CD4-positive, alpha-beta memory T cell (primary cell): ENCODE measurements around the gene NOP10. TPM values are rescaled to one million over a fixed set of nuclear protein-coding genes. Genes with fewer than 3 reads are reported as not detected.

Source experiments
- CTCF ChIA-PET: fragments of 350-600 bp; sonication (Branson Sonifier 250); formaldehyde crosslinking; loops from one replicate; lab custom pipeline; 2021; ENCODE audit warnings: inconsistent platforms; ENCODE audit not compliant: partially characterized antibody; lab: Charles Lee
- POLR2A ChIA-PET: fragments of 350-600 bp; sonication (Branson Sonifier 250); formaldehyde crosslinking; loops from one replicate; lab custom pipeline; 2021; ENCODE audit not compliant: partially characterized antibody; lab: Charles Lee
- DNase-seq, 5 donors: peaks; one replicate each; pipeline versions ENCODE4 v3.0.0 to v3.0.0-alpha.2; 2020 to 2022; ENCODE audit warnings: mixed read lengths in 1 of 5
- H3K27ac ChIP-seq: one replicate; pipeline ENCODE4 v1.7.0; 2013; ENCODE audit warnings: low read depth, low read length
- H3K27me3 ChIP-seq: 2 replicates; pipeline ENCODE4 v1.7.0; 2013; ENCODE audit warnings: mild to moderate bottlenecking, low read length, moderate library complexity; ENCODE audit not compliant: insufficient read depth
- H3K36me3 ChIP-seq: 2 replicates; pipeline ENCODE4 v1.7.0; 2013; ENCODE audit warnings: mild to moderate bottlenecking, low read length, moderate library complexity; ENCODE audit not compliant: insufficient read depth
- H3K4me1 ChIP-seq: 2 replicates; pipeline ENCODE4 v1.7.0; 2013; ENCODE audit warnings: mild to moderate bottlenecking, low read length, moderate library complexity; ENCODE audit not compliant: insufficient read depth
- H3K4me3 ChIP-seq, 2 donors: one replicate each; pipeline ENCODE4 v1.7.0; 2013; ENCODE audit warnings: low read length in 2 of 2, mild to moderate bottlenecking in 1 of 2
- H3K9me3 ChIP-seq, 2 donors: one replicate each; pipeline ENCODE4 v1.7.0; 2013; ENCODE audit warnings: low read length in 2 of 2, control low read depth in 1 of 2; ENCODE audit not compliant: control insufficient read depth in 1 of 2
- H3K27ac Mint-ChIP-seq, 7 donors: one replicate each; pipeline ENCODE4 v1.8.0; 2020 to 2021; ENCODE audit warnings: mixed read lengths in 7 of 7, mild to moderate bottlenecking in 6 of 7, inconsistent platforms in 3 of 7, moderate library complexity in 3 of 7
- H3K27me3 Mint-ChIP-seq, 2 donors: one replicate each; pipeline ENCODE4 v1.8.0; 2020 to 2021; ENCODE audit warnings: mixed read lengths in 2 of 2
- H3K36me3 Mint-ChIP-seq, 2 donors: one replicate each; pipeline ENCODE4 v1.8.0; 2020 to 2021; ENCODE audit warnings: mixed read lengths in 2 of 2, inconsistent platforms in 1 of 2, mild to moderate bottlenecking in 1 of 2
- H3K4me1 Mint-ChIP-seq, 4 donors: one replicate each; pipeline ENCODE4 v1.8.0; 2020 to 2021; ENCODE audit warnings: mixed read lengths in 4 of 4, mild to moderate bottlenecking in 1 of 4
- H3K4me3 Mint-ChIP-seq, 8 donors: one replicate each; pipeline ENCODE4 v1.8.0; 2020 to 2021; ENCODE audit warnings: mixed read lengths in 8 of 8, mild to moderate bottlenecking in 7 of 8, moderate library complexity in 6 of 8, inconsistent platforms in 3 of 8
- H3K9me3 Mint-ChIP-seq, 8 donors: one replicate each; pipeline ENCODE4 v1.8.0; 2020 to 2021; ENCODE audit warnings: mixed read lengths in 8 of 8, mild to moderate bottlenecking in 5 of 8, inconsistent platforms in 3 of 8, moderate library complexity in 1 of 8
- intact Hi-C: fragments of 100-400 bp; cut with micrococcal nuclease; formaldehyde crosslinking; loops from one replicate; pipeline ENCODE4 v1.15.1; 2023
- polyA plus RNA-seq, 2 donors: library from polyadenylated mRNA; unstranded; fragments of 300-500 nt; fragmentation: Illumina TruSeq; gene quantifications; one replicate each; pipeline ENCODE4 v1.2.3, GENCODE V29; 2021
- total RNA-seq, 2 experiments: library from RNA; stranded (reverse); gene quantifications; one replicate each; pipeline ENCODE4 v1.2.3, GENCODE V29; 2021

NOP10 gene
- total and polyA plus RNA-seq, 4 experiments from 2014 or later: 73.5 to 318 (median 188) TPM

DNA sequence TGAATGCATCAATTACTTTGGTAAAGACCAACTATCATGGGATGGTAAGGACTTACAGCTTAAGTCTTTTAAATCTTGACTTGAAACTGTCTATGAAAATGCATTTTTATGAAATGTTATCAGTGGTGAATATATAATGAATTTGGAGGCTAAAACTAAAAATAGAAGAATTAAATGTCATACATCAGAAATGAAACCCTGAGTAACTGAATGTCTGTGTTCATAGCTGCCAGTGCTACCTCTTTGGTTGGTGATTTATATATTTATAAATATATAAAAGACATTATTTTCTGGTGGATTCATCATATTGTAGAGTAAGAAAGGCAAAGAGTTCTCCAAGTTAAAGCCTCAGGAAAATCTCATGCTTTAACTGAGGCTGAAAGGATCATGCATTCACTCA, 17.6 kb downstream of the NOP10 start:
- Histone ChIP-seq H3K9me3 (no peaks in the 10 kb centered on the region), H3K36me3 (no peaks in the 10 kb centered on the region), H3K4me3 (no peak overlapping the region), H3K27ac (no peak overlapping the region), H3K27me3 (no peaks in the 10 kb centered on the region), H3K4me1 (peaks cover 49% of the 10 kb centered on the region)
- CTCF ChIA-PET: interaction anchor here (1.6 to 1.9 kb wide), 2 partner anchors 9 to 18 kb away, joined by 4 to 6 read pairs; partner anchors contain the start of genes NOP10 and NUTM1
- intact Hi-C loops: no loop called here
- no peaks in the 10 kb centered on the region for H3K27me3 Mint-ChIP-seq
- POLR2A ChIA-PET: interaction anchor here (0.6 to 3.2 kb wide), 4 partner anchors 12 to 100 kb away, joined by 3 to 21 read pairs (median 4); partner anchors contain the start of genes EMC4, LPCAT4 and SLC12A6
- H3K4me3 Mint-ChIP-seq: no peak overlapping the region
- H3K27ac Mint-ChIP-seq: peak overlapping the region in 1 of 7 donors; percentile 35
- peaks cover 24 to 49% (median 39%) of the 10 kb centered on the region in 4 donors for H3K4me1 Mint-ChIP-seq
- H3K9me3 Mint-ChIP-seq: no peaks in the 10 kb centered on the region
- H3K36me3 Mint-ChIP-seq: no peaks in the 10 kb centered on the region
- DNase-seq: no peak

GRCh38 chr15:34324933-34325332, 18.0 kb downstream of the NOP10 start:
- Mint-ChIP-seq H3K27ac (peak overlapping the region in 1 of 7 donors; percentile 35), H3K9me3 (no peaks in the 10 kb centered on the region), H3K4me1 (peaks cover 24 to 48% (median 40%) of the 10 kb centered on the region in 4 donors), H3K4me3 (no peak overlapping the region), H3K36me3 (peaks cover 0 to 2% of the 10 kb centered on the region in 2 donors), H3K27me3 (no peaks in the 10 kb centered on the region)
- H3K27me3 ChIP-seq: no peaks in the 10 kb centered on the region
- H3K4me1 ChIP-seq: peaks cover 44% of the 10 kb centered on the region
- POLR2A ChIA-PET: interaction anchor here (0.6 to 3.2 kb wide), 4 partner anchors 8 to 100 kb away, joined by 3 to 21 read pairs (median 4); partner anchors contain the start of genes EMC4 and SLC12A6
- no peak overlapping the region for H3K4me3 ChIP-seq
- H3K36me3 ChIP-seq: no peaks in the 10 kb centered on the region
- DNase-seq: no peak
- H3K9me3 ChIP-seq: no peaks in the 10 kb centered on the region
- intact Hi-C loops: no loop called here
- no peak overlapping the region for H3K27ac ChIP-seq
- CTCF ChIA-PET: interaction anchor here (1.6 to 1.9 kb wide), 2 partner anchors 9 to 18 kb away, joined by 4 to 6 read pairs; partner anchors contain the start of genes NOP10 and NUTM1

GRCh38 chr15:34323217-34323616, 19.7 kb downstream of the NOP10 start:
- intact Hi-C loops: no loop called here
- H3K36me3 Mint-ChIP-seq: peaks cover 0 to 8% of the 10 kb centered on the region in 2 donors
- no peak for DNase-seq

DNA sequence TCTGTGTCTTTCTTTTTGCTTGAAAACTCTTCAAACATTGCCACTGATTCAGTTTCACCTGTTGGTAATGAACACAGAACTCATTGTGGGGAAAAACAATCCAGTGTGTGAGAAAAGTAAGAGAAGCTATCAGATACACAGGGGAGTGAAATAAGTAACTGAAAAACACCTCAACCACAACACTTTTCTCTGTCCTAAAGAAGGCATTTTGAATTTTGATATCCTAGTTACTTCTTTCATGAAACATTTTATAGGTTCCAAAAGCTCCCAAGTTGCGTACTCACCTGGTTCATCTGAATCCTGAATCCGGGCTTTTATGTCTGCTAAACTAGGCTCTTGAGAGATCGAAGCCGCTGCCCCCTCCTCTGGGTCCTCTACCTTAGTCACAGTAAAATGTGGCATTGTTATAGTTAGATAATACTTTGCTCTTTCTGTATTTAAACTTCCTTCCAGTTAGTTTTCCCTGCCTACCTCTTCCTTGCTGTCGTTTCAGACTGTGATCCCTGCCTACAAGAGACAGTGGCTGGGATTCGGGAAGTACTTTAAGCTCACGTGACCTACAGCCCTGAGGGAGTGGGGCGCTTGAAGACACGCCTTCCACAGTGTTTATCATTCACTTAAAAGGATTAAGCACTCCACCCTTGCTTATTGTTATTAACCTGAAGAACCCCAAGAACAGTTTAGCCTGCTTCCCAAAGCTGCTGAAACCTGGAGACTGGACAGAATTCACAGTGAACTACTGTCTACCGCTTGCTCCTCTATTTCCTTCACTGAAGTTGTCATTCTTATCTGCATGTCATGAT, 24.5 kb downstream of the NOP10 start:
- H3K4me1 ChIP-seq: peaks cover 31% of the 10 kb centered on the region
- peak overlapping the region; percentile 65 to 96 (median 94) for H3K27ac Mint-ChIP-seq
- no peaks in the 10 kb centered on the region for H3K9me3 Mint-ChIP-seq
- CTCF ChIA-PET: interaction anchor here (1.0 to 4.0 kb wide), 7 partner anchors 10 to 77 kb away, joined by 3 to 32 read pairs (median 4); partner anchors contain the start of gene LPCAT4
- POLR2A ChIA-PET: interaction anchor here (0.7 to 5.3 kb wide), 7 partner anchors 9 to 217 kb away, joined by 3 to 51 read pairs (median 10); partner anchors contain the start of genes EMC7, LPCAT4, PGBD4 and SLC12A6
- peak overlapping the region; percentile 52 to 55 for H3K4me3 ChIP-seq
- H3K27me3 Mint-ChIP-seq: no peaks in the 10 kb centered on the region
- DNase-seq: peak in 4 of 5 donors; percentile 12 to 50 (median 22)
- peaks cover 11 to 20% of the 10 kb centered on the region in 2 donors for H3K36me3 Mint-ChIP-seq
- peak overlapping the region; percentile 93 to 99 (median 98) for H3K4me3 Mint-ChIP-seq
- H3K9me3 ChIP-seq: no peaks in the 10 kb centered on the region
- H3K27me3 ChIP-seq: no peaks in the 10 kb centered on the region
- H3K36me3 ChIP-seq: peaks cover 5% of the 10 kb centered on the region
- intact Hi-C loops: loop anchor here (1.0 kb wide), 1 partner anchor 19 kb away; the partner anchor contains the start of gene SLC12A6
- H3K27ac ChIP-seq: peak overlapping the region; percentile 49
- peaks cover 31 to 45% (median 38%) of the 10 kb centered on the region in 4 donors for H3K4me1 Mint-ChIP-seq

More at GRCh38 chr15:34323217-34323616, 19.7 kb downstream of the NOP10 start:
- Histone ChIP-seq H3K27me3 (no peaks in the 10 kb centered on the region), H3K9me3 (no peaks in the 10 kb centered on the region), H3K27ac (no peak overlapping the region), H3K4me1 (peaks cover 39% of the 10 kb centered on the region), H3K4me3 (no peak overlapping the region), H3K36me3 (no peaks in the 10 kb centered on the region)
- Mint-ChIP-seq H3K4me3 (peak overlapping the region in 1 of 8 donors; percentile 1), H3K4me1 (peaks cover 21 to 40% (median 34%) of the 10 kb centered on the region in 4 donors), H3K9me3 (no peaks in the 10 kb centered on the region), H3K27ac (no peak overlapping the region), H3K27me3 (no peaks in the 10 kb centered on the region)
- CTCF ChIA-PET: interaction anchor here (1.3 kb wide), 1 partner anchor 82 kb away, joined by 3 read pairs; no protein-coding TSS in a partner anchor
- POLR2A ChIA-PET: interaction anchor here (3.2 kb wide), 1 partner anchor 14 kb away, joined by 21 read pairs; the partner anchor contains the start of gene SLC12A6

GRCh38 chr15:34314491-34315490, 28.1 kb downstream of the NOP10 start:
- intact Hi-C loops: no loop called here
- Mint-ChIP-seq H3K36me3 (peaks cover 24 to 31% of the 10 kb centered on the region in 2 donors), H3K4me1 (peaks cover 27 to 56% (median 31%) of the 10 kb centered on the region in 4 donors), H3K27me3 (no peaks in the 10 kb centered on the region), H3K9me3 (no peaks in the 10 kb centered on the region), H3K27ac (peak overlapping the region in 1 of 7 donors; percentile 18), H3K4me3 (peak overlapping the region in 1 of 8 donors; percentile 22)
- Histone ChIP-seq H3K4me3 (no peak overlapping the region), H3K4me1 (peaks cover 40% of the 10 kb centered on the region), H3K27me3 (no peaks in the 10 kb centered on the region), H3K27ac (no peak overlapping the region), H3K9me3 (no peaks in the 10 kb centered on the region), H3K36me3 (peaks cover 5% of the 10 kb centered on the region)
- POLR2A ChIA-PET: no interaction called here
- DNase-seq: no peak
- CTCF ChIA-PET: no interaction called here

DNA sequence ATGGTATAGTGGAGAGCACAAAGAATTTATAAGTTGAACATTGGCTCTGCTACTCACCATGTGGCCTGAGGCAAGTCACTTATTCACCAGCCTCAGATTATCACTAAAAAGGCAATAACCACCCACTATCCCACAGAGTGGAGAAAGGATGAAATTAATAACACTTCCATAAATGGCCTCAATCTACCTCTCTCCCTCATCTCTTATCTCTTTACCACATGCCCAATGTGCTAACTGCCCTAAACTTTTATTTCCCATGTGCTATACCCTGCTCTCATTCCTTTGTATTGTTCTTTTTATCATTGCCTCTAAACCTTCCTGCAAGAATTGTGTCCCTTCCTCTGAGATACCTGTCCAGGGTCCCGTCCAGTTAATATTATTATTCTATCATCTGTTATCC, 31.4 kb downstream of the NOP10 start:
- Mint-ChIP-seq H3K36me3 (peaks cover 30 to 31% of the 10 kb centered on the region in 2 donors), H3K4me1 (peaks cover 16 to 48% (median 24%) of the 10 kb centered on the region in 4 donors), H3K9me3 (no peaks in the 10 kb centered on the region), H3K4me3 (peak overlapping the region in 1 of 8 donors; percentile 30), H3K27ac (peak overlapping the region in 1 of 7 donors; percentile 22), H3K27me3 (no peaks in the 10 kb centered on the region)
- H3K9me3 ChIP-seq: no peaks in the 10 kb centered on the region
- no peaks in the 10 kb centered on the region for H3K27me3 ChIP-seq
- H3K36me3 ChIP-seq: peaks cover 5% of the 10 kb centered on the region
- CTCF ChIA-PET: no interaction called here
- no peak for DNase-seq
- no peak overlapping the region for H3K4me3 ChIP-seq
- POLR2A ChIA-PET: no interaction called here
- H3K27ac ChIP-seq: no peak overlapping the region
- intact Hi-C loops: no loop called here
- H3K4me1 ChIP-seq: peaks cover 15% of the 10 kb centered on the region
